GM08714 (cell line): ENCODE measurements around the gene SIL1.

Source experiments
- H3K4me3 ChIP-seq: fragments of 200-500 bp; sonication (Bioruptor generic); 2 replicates; pipeline ENCODE4 v1.5.1; 2014; ENCODE audit warnings: mild to moderate bottlenecking, low read length, inconsistent platforms
- ZNF274 ChIP-seq: IDR thresholded peaks from 2 replicates; pipeline ENCODE4 v1.6.1; 2012; ENCODE audit warnings: mild to moderate bottlenecking, low read depth, low read length

The SIL1 gene

GRCh38 chr5:138983984-138984383 lies 214.2 kb downstream of the SIL1 start:
- no peak overlapping the region for H3K4me3 ChIP-seq
- TF ChIP-seq ZNF274, result no peak

GRCh38 chr5:138981586-138981985 lies 216.6 kb downstream of the SIL1 start:
- TF ChIP-seq ZNF274, result no peak
- no peak overlapping the region for H3K4me3 ChIP-seq

GRCh38 chr5:138981131-138981530 lies 217.0 kb downstream of the SIL1 start:
- H3K4me3 ChIP-seq, result no peak overlapping the region

GRCh38 chr5:138980441-138980840 lies 217.7 kb downstream of the SIL1 start:
- no peak overlapping the region for H3K4me3 ChIP-seq
- no peak for TF ChIP-seq ZNF274

More at GRCh38 chr5:138981131-138981530, 217.0 kb downstream of the SIL1 start:
- no peak for TF ChIP-seq ZNF274

- no peak for TF ChIP-seq ZNF274
- H3K4me3 ChIP-seq, result no peak overlapping the region
Observed at GRCh38 chr5:138979684-138980280, 218.4 kb downstream of the SIL1 start.

- no peak overlapping the region for H3K4me3 ChIP-seq
- no peak for TF ChIP-seq ZNF274
Observed at GRCh38 chr5:138978581-138978980, 219.6 kb downstream of the SIL1 start.

- no peak for TF ChIP-seq ZNF274
- H3K4me3 ChIP-seq, result no peak overlapping the region
Observed at GRCh38 chr5:138978080-138978479, 220.1 kb downstream of the SIL1 start.

GRCh38 chr5:138975098-138975847 lies 222.9 kb downstream of the SIL1 start:
- no peak for TF ChIP-seq ZNF274
- no peak overlapping the region for H3K4me3 ChIP-seq

GRCh38 chr5:138974227-138975063 lies 223.7 kb downstream of the SIL1 start:
- TF ChIP-seq ZNF274, result no peak

GRCh38 chr5:138972836-138973235 lies 225.3 kb downstream of the SIL1 start:
- no peak for TF ChIP-seq ZNF274
- H3K4me3 ChIP-seq, result no peak overlapping the region

More at GRCh38 chr5:138974227-138975063, 223.7 kb downstream of the SIL1 start:
- H3K4me3 ChIP-seq, result no peak overlapping the region

- no peak for TF ChIP-seq ZNF274
- H3K4me3 ChIP-seq, result no peak overlapping the region
Observed at GRCh38 chr5:138972230-138972629, 225.9 kb downstream of the SIL1 start.

- TF ChIP-seq ZNF274, result no peak
- H3K4me3 ChIP-seq, result no peak overlapping the region
Observed at GRCh38 chr5:138969323-138970002, 228.7 kb downstream of the SIL1 start.

- no peak overlapping the region for H3K4me3 ChIP-seq
- no peak for TF ChIP-seq ZNF274
Observed at GRCh38 chr5:138968601-138969000, 229.6 kb downstream of the SIL1 start.
